Ishikawa (cell line): ENCODE results near the gene VWCE.

Experiments used
- EGR1 ChIP-seq: IDR thresholded peaks from 2 replicates; pipeline ENCODE4 v1.6.1; 2012
- EP300 ChIP-seq: IDR thresholded peaks from 2 replicates; pipeline ENCODE4 v1.6.1; 2012; ENCODE audit warnings: borderline replicate concordance
- FOXM1 ChIP-seq: IDR thresholded peaks from 2 replicates; pipeline ENCODE4 v1.6.1; 2012; ENCODE audit warnings: low read depth, borderline replicate concordance
- NFIC ChIP-seq: IDR thresholded peaks from 2 replicates; pipeline ENCODE4 v1.6.1; 2012
- TEAD4 ChIP-seq: IDR thresholded peaks from 2 replicates; pipeline ENCODE4 v1.6.1; 2012

GRCh38 chr11:61309141-61309540 is 14.0 kb upstream of the VWCE start:
- TF ChIP-seq TEAD4 (no peak), NFIC (no peak), EGR1 (no peak), FOXM1 (no peak), EP300 (no peak)
